ENCODE data around the gene ADGRE2. TPM values are rescaled to one million over a fixed set of nuclear protein-coding genes. Genes with fewer than 3 reads are reported as not detected.

The ADGRE2 gene
- total RNA-seq, 1 donor from 2014 or later = not detected

- DNase-seq (ENCODE audit: low read depth, low spot score) = no peak
Observed at GRCh38 chr19:14748601-14749000, 29.8 kb downstream of the ADGRE2 start.

GRCh38 chr19:14746886-14747285 is 31.5 kb downstream of the ADGRE2 start:
- no peak for DNase-seq (ENCODE audit: low read depth, low spot score)

GRCh38 chr19:14735915-14736314 is 42.4 kb downstream of the ADGRE2 start:
- DNase-seq (ENCODE audit: low read depth, low spot score) = no peak

GRCh38 chr19:14733574-14733973 is 44.8 kb downstream of the ADGRE2 start:
- DNase-seq (ENCODE audit: low read depth, low spot score) = no peak

- DNase-seq (ENCODE audit: low read depth, low spot score) = no peak
Observed at GRCh38 chr19:14732510-14732909, 45.9 kb downstream of the ADGRE2 start.

GRCh38 chr19:14731200-14731599 is 47.2 kb downstream of the ADGRE2 start:
- DNase-seq (ENCODE audit: low read depth, low spot score) = no peak

GRCh38 chr19:14728595-14728994 is 49.8 kb downstream of the ADGRE2 start:
- DNase-seq (ENCODE audit: low read depth, low spot score) = no peak

- no peak for DNase-seq (ENCODE audit: low read depth, low spot score)
Observed at GRCh38 chr19:14722127-14722526, 56.2 kb downstream of the ADGRE2 start.

GRCh38 chr19:14719162-14719561 is 59.2 kb downstream of the ADGRE2 start:
- DNase-seq (ENCODE audit: low read depth, low spot score) = no peak

- no peak for DNase-seq (ENCODE audit: low read depth, low spot score)
Observed at GRCh38 chr19:14718522-14719116, 59.7 kb downstream of the ADGRE2 start.

GRCh38 chr19:14715841-14716240 is 62.5 kb downstream of the ADGRE2 start:
- DNase-seq (ENCODE audit: low read depth, low spot score) = no peak

- no peak for DNase-seq (ENCODE audit: low read depth, low spot score)
Observed at GRCh38 chr19:14704450-14704849, 73.9 kb downstream of the ADGRE2 start.

GRCh38 chr19:14703833-14704232 is 74.5 kb downstream of the ADGRE2 start:
- DNase-seq (ENCODE audit: low read depth, low spot score) = no peak

GRCh38 chr19:14700711-14701375 is 77.5 kb downstream of the ADGRE2 start:
- no peak for DNase-seq (ENCODE audit: low read depth, low spot score)

- DNase-seq (ENCODE audit: low read depth, low spot score) = peak; percentile 35
Observed at GRCh38 chr19:14699641-14700040, 78.7 kb downstream of the ADGRE2 start.

- no peak for DNase-seq (ENCODE audit: low read depth, low spot score)
Observed at GRCh38 chr19:14695471-14695870, 82.9 kb downstream of the ADGRE2 start.

GRCh38 chr19:14694641-14695266 is 83.6 kb downstream of the ADGRE2 start:
- no peak for DNase-seq (ENCODE audit: low read depth, low spot score)

- peak; percentile 39 for DNase-seq (ENCODE audit: low read depth, low spot score)
Observed at GRCh38 chr19:14689598-14690503, 88.5 kb downstream of the ADGRE2 start, which contains the start of gene ZNF333. Gene ZNF333, plus strand, starts transcription at chr19:14690048. Its CDS starts 3,444 bp downstream, at chr19:14693492.

- no peak for DNase-seq (ENCODE audit: low read depth, low spot score)
Observed at GRCh38 chr19:14686411-14686810, 91.9 kb downstream of the ADGRE2 start.

GRCh38 chr19:14683439-14683838 is 94.9 kb downstream of the ADGRE2 start:
- no peak for DNase-seq (ENCODE audit: low read depth, low spot score)

Measured in pulmonary artery endothelial cell (primary cell).